HG03045 (cell line): Measurements from ENCODE around the gene GRID2IP.
"Not testable (repeated sequence)": the region's sequence is repeated elsewhere in the genome, so short reads cannot be mapped to it uniquely, and the experiment has no call there.

Source experiments
- ATAC-seq: cut with Tn5 transposase; IDR thresholded peaks from one replicate; pipeline ENCODE4 v1.9.1; 2021; ENCODE audit warnings: mild to moderate bottlenecking, moderate library complexity; ENCODE audit not compliant: unreplicated experiment

GRID2IP gene

DNA sequence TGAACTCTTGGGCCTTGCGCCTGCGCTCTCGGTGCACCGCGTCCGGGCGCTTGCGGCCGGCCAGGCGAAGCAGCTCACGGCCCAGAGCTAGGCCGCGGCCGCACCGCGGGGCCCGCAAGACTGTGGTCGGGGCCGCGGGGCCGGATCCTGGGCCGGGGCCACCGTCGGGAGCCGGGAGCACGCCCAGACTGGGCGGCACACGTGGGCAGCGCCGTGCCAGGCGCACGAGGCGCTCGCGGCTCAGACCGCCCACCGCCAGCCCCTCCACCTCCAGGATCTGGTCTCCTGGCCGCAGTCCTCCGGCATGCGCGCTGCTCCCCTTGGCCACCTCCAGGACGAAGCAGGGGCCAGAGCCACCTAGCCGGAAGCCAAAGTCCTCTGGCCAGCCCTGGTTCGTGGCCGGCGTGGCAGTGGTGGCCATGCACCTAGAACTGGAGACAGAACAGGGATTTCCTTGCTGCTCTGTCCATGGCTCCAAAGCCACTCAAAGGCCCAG lies at the start of gene GRID2IP:
Gene GRID2IP, minus strand, starts transcription at position 446 of the 496 bp plus-strand sequence. Its CDS starts 25 bp downstream, at position 421.
- no peak for ATAC-seq

DNA sequence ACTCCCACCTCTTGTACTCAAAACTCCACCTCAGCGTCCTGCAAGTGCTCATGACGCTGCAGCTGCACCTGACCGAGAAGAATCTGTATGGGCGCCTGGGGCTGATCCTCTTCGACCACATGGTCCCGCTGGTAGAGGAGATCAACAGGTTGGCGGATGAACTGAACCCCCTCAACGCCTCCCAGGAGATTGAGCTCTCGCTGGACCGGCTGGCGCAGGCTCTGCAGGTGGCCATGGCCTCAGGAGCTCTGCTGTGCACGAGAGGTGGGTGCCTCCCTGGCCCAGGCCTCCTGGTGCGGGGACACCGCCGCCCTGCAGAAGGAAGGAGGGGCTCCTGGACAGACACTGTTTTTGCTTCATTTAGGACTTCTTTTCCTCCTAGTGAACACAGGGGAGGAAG lies 48.8 kb upstream of the GRID2IP start:
- no peak for ATAC-seq

DNA sequence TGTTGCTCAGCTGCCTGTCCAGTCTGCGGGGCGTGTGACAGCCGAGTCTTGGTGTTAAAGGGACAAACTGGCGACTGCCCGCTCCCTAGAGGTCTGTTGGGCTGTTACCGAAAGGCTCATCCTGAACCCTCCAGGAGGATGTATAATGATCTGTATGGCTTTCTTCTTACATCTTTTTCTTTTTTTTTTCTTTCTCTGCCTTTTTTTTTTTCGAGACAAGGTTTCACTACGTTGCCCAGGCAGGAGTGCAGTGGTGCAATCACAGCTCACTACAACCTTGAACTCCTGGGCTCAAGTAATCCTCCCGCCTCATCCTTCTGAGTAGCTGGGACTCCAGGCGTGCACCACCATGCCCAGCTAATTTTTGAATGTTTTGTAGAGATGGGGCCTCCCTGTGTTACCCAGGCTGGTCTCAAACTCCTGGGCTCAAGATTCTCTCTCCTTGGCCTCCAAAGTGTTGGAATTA lies 39.4 kb upstream of the GRID2IP start:
- no peak for ATAC-seq

DNA sequence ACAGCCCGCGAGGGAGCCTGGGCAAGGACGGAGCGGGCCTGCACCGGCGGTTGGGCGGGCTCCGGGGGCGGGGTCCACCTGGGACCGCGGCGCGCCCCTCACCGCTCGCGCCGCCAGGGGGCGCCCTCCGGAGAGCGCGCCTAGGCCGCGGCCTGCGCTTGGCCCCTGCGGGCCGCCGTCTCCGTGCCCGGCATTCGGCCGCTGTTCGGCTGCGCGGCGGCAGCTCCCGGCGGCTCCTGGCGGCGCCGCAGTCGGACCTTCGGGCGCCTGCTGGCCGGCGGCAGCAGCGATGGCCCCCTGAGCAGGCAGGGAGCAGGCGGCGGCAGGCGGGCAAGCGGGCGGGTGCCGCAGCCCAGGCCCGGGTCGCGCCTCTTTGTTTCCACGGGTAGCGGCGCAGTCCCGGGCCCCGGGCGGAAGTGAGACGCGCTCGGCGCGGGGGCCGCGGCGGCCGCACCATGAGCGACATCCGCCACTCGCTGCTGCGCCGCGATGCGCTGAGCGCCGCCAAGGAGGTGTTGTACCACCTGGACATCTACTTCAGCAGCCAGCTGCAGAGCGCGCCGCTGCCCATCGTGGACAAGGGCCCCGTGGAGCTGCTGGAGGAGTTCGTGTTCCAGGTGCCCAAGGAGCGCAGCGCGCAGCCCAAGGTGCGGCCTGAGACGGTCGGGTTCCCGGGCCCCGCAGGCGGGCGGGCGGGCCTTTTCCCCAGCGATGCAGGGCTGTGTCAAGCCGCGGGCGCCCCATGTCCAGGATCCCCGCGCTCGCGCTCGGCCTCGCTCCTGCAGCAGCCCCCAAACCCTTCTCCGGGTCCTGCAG lies 38.8 kb upstream of the GRID2IP start, which contains the start of gene INTS15:
Gene INTS15, plus strand, starts transcription at position 193 of the 816 bp plus-strand sequence. Its CDS starts 263 bp downstream, at position 456.
- ATAC-seq = peak; percentile 85

DNA sequence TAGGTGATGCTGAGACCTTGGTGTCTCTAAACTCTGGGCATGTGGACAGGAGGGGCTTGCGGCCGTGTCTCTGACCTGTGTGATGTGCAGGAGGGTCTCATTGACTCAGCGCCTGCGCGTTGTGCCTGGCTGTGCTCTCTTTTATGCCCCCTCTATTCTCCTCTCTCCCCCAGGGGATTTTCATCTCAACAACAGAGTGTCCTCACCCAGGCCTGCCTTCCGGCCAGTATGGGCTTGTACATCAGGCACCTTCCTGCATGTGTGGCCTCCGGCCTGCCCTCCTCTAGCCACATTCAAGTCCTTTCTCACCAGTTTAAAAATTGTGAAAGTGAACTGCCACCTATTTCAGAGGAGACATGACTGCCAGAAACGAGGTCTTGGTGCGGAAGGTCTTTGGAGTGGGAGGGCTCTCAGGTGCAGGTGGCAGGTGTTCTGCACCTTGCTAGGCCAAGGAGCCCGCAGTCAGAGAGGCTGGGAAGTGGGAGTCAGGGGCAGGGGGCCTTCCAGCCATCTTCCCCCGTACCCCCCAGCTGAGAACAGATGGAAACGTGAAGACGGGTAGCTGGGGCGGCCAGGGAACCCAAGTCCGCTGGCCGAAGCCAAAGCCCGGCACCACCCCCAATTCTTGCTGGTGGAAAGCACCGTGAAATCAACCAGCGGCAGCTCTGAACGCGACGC lies 38.0 kb upstream of the GRID2IP start:
- no peak for ATAC-seq

DNA sequence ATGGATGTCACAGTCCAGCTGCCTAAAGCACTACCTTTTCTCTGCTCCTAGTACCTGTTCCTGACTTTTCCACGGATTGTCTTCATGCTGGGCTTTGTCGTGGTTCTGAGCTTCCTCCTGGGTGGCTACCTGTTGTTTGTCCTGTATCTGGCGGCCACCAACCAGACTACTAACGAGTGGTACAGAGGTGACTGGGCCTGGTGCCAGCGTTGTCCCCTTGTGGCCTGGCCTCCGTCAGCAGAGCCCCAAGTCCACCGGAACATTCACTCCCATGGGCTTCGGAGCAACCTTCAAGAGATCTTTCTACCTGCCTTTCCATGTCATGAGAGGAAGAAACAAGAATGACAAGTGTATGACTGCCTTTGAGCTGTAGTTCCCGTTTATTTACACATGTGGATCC lies 37.3 kb upstream of the GRID2IP start:
- no peak for ATAC-seq

DNA sequence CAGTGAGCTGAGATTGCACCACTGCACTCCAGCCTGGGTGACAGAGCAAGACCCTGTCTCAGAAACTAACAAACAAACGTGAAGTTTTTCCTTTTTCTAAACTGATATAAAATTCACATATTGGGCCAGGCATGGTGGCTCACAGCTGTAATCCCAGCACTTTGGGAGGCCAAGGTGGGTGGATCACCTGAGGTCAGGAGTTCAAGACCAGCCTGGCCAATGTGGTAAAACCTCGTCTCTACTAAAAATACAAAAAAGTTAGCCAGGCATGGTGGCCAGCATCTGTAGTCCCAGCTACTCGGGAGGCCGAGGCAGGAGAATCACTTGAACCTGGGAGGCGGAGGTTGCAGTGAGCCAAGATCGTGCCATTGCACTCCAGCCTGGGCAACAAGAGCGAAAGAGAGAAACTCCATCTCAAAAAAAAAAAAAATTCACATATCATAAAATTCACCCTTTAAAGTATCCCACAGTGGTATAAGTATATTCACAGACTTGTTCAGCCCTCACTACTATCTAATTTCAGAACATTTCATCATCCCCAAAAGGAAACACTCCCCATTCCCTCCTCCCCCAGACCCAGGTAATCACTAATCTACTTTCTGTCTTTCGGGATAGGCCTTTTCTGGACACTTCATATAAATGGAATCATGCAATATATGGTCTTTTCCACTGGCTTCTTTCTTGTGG lies 34.6 kb upstream of the GRID2IP start:
- not testable (repeated sequence) for ATAC-seq

DNA sequence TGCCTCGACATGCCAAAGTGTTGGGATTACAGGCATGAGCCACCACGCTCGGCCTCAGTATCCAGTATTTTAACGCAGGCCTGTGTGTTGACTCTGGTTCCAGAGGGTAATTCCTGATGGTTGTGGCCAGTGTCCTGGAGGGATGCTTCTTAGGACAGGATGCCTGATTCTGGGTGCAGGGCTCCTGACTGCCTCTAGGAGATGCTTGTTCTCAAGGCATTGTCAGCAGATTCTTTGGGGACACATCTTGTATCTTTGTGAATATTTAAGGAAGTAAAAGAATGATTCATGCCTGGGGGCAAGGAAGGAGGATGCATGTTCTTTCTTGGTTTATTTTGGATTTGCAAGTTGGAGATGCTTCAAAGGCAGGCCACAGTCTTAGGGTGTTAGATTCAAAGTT lies 28.2 kb upstream of the GRID2IP start:
- no peak for ATAC-seq

DNA sequence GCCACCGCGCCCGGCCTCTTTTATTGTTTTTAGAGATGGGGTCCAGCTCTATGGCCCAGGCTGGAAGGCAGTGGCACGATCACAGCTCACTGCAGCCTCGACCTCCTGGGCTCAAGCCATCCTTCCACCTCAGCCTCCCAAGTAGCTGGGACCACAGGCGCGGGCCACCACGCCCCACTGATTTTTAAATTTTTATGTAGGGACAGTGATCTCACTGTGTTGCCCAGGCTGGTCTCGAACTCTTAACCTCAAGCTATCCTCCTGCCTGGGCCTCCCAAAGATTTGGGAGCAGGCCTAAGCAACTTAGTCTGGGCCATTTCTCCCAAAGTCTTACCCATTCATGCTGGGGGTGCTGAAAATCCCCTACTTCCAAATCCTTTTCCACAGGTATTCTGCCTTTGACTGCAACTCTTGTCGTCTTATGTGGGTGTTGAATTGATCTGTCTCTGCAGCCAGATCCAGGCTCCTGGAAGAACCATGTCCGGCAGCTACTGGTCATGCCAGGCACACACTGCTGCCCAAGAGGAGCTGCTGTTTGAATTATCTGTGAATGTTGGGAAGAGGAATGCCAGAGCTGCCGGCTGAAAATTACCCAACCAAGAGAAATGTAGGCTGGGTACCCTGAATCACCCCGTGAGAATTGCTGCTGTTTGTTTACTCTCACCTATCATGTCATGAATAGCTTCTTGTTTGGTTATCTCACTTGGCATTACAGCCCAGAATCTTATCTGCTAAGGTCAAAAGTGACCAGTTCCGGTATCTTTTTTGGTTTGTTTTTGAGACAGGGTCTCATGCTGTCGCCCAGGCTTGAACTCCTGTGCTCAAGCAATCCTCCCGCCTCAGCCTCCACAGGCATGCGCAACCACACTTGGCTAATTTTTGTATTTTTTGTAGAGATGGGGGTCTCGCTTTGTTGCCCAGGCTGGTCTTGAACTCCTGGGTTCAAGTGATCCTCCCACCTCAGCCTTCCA lies 27.1 kb upstream of the GRID2IP start:
- no peak for ATAC-seq

DNA sequence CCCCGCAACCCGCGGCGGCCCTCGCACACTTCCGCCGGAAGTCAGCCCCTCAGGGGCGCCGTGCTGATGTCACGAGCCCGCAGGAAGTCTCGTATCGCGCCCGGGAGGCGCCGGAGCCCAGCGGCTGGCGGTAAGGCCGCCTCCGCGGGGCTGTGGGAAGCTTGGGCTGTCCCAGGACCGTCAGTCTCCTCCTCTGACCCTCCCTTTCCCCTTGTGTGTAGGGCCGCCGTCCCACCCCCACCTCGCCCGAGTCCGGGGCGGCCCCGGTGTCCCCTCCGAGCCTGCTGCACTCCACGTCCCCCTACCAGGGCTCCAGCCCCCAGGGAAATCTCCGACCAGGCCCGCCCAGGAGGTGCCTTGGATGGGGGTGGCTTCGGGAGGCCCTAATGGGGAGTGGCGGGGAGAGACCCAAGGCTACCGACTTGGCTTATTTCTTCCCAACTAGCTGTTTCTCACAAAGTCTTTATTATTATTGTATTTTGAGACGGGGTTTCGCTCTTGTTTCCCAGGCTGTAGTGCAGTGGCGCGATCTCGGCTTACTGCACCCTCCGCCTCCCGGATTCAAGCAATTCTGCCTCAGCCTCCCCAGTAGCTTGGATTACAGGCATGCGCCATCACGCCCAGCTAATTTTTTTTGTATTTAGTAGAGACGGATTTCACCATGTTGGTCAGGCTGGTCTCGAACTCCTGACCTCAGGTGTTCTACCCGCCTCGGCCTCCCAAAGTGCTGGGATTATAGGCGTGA lies 26.3 kb upstream of the GRID2IP start, which contains the start of gene ZDHHC4:
Gene ZDHHC4, plus strand, starts transcription at position 86 of the 745 bp plus-strand sequence. CDS start 3,108 bp downstream, outside the sequence.
- ATAC-seq = peak; percentile 96

DNA sequence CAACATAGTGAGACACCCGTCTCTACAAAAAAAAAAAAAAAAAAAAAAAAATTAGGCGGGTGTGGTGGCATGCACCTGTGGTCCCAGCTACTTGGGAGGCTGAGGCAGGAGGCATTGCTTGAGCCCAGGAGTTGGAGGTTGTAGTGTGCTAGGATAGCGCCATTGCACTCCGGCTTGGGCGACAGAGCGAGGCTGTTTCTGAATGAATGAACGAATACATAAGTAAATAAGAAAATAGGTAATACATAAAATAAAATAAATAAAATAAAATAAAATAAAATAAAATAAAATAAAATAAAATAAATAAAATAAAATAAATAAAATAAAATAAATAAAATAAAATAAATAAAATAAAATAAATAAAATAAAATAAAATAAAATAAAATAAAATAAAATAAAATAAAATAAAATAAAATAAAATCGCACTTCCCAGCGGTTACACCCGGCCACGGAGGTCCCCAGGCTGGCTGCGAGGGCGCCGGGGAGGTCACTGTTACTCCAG lies 25.7 kb upstream of the GRID2IP start:
- ATAC-seq = not testable (repeated sequence)

DNA sequence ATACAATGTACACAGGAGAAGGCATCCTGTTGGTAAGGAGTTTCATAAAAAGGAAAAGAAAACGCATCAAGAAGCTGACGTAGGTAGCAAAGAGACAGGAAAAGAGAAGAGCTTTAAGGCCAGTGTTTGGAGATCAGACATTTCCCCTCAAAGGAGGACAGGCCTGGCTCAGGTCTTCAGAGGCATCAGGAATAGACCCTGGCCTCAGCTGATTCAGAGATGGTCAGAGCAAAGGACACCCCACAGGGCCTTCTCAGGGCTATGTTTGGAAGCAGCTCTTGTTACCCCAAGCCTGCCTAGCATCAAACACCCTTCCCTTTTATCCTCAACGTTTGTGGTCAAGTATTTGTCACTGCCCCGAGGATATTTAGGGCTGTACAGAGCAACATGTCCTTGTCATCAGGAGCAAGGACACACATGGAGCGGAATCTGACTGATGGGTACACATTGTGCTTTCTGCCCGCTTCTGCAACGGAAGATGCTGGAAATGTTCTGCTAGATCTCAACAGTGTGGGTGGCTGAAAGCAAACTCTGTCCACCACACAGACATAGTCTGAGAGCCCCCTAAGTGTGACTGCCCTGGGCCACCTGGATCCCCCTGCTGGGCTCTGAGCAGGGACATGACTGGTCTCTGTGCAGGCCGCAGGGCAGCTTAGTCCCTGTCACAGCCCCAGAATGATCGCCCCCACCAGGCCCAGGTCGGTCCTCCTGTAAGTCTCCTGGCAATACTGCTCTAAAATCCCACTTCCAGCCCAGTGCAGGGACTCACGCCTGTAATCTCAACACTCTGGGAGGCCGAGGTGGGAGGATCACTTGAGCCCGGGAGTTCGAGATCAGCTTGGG lies 25.0 kb upstream of the GRID2IP start:
- ATAC-seq = no peak

DNA sequence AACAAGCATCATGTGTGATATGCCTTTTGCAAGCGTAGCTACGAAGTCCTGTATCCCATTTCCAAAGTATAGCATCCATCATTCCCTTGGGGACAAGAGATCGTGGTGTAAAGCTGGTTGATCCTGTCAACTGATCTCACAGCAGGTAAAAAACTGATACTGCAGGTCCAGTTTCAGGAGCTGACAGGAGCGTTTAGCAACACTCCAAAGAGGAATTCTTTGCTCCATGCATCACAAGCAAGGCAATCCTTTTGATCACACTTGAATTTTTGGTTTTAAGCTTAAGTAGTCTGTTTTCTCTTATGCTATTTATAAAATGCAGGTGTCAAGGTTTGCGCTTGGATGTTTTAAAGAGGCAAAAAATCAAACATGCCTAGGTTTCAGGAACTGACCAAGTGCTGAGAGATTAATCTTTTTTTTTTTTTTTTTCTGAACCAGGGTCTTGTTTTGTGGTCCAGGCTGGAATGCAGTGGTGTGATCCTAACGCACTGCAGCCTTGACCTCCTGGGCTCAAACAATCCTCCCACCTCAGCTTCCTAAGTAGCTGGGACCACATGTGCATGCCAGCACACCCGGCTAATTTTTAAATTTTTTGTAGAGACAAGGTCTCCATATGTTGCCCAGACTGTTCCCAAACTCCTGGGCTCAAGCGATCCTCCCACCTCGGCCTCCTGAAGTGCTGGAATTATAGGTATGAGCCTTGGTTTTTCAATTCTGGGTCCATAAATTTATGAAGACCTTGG lies 24.2 kb upstream of the GRID2IP start:
- no peak for ATAC-seq

DNA sequence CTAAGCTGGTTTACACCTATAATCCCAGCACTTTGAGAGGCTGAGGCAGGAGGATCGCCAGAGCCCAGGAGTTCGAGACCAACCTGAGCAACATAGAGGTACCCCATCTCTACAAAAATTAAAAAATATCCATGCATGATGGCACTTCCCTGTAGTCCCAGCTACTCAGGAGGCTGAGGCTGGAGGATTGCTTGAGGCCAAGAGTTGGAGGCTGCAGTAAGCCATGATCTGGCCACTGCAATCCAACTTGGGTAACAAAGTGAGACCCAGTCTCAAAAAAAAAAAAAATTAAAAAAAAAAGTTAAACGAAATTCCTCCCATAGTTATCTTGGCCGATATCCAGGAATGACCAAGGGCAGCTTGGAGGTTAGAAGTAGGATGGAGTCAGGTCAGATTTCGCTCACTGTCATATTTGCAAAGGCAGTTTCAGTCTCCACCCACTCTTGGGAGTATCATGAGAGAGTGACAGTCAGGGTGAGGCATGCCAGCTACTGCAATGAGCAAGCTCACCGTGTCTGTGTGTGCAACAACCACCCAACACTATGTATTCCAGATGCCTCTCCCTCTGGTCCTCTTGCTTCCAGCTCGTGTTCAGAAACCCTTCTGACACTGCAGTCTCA lies 20.0 kb upstream of the GRID2IP start:
- no peak for ATAC-seq

DNA sequence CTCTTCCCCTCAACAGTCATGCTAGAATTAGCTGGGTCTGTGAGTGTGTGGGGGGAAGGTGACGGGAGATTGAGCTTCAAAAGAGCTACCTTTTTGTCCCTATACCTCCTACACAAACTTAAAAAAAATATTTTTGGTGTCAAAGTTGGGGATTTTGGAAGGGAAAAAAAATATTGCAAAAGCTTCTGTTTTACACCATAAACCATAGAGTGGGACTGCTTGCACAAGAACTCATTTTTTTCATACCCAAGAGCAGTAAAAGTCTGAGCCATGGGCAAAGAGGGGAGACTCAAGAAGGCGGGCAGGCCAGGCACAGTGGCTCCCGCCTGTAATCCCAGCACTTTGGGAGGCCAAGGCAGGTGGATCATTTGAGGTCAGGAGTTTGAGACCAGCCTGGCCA lies 16.6 kb upstream of the GRID2IP start:
- no peak for ATAC-seq

DNA sequence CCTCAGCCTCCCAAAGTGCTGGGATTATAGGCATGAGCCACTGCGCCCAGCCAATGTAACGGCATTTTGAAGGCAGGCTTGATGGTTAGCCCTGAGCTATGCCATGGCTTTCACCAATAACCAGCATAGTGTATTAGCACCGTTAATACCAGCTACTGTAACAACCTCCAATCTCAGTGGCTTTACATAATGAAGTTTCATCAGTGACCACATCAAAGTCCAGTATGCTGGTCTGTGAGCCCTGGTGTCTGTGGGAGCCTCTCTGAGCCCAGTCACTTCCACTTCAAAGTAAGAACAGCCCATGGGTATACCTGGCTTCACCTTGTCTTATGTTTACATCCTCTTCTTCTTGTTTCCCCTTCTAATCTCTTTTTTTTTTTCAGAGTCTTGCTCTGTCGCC lies 14.4 kb upstream of the GRID2IP start:
- ATAC-seq = no peak
